Fibroblast of mammary gland (primary cell): ENCODE results near the gene FANCE.

Source experiments
- DNase-seq: peaks from one replicate; pipeline ENCODE4 v3.0.0-alpha.2; 2010; ENCODE audit warnings: low read depth
- H3K4me3 ChIP-seq: 2 replicates; pipeline ENCODE4 v1.5.1; 2011; ENCODE audit warnings: low read depth, mild to moderate bottlenecking, low read length, moderate library complexity; ENCODE audit not compliant: control insufficient read depth
- CTCF ChIP-seq: conservative IDR thresholded peaks from 2 replicates; pipeline ENCODE4 v1.5.1; 2011; ENCODE audit warnings: low read depth, low read length, inconsistent platforms; ENCODE audit not compliant: control insufficient read depth, insufficient read depth

The FANCE gene

DNA sequence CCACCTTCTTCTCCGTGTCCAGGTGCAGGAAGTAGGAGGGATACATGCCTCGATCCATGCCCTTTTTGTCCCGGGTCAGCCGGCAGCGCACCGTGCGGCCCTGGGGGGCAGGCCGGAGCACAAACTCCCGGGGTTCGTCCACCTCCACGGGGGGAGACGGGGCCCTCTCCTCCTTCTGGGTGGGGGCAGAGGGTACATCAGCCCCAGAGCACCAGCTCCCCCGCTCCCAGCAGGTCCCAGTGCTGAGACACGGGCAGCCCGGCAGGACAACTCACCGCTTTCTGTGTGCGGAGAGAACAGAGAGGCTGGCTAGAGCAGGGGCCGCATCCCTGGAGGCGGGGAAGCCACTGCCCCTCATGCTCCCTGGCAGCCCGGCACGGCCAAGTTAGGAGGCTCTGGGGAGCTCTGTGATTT lies 53.9 kb downstream of the FANCE start:
- DNase-seq: no peak
- no peak overlapping the region for H3K4me3 ChIP-seq
- TF ChIP-seq CTCF: no peak

DNA sequence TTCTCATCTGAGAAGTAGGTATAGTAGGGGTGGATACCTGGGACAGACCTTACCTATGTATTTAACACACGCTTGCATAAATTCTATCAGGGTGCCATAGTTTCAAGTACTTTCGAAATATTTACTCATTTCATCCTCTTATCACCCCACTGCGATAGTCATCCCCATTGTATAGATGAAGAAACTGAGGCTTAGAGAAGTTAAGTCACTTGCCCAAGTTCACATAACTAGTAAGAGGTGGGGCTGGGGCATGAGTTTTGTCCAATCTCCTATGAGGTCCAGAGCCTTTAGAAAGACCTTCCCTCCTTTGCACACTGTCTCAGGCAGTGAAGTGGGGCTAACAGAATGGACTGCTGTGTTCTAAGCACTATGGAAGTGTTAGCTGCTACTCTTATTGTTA lies 54.4 kb downstream of the FANCE start:
- H3K4me3 ChIP-seq: no peak overlapping the region
- DNase-seq: no peak
- no peak for TF ChIP-seq CTCF

- H3K4me3 ChIP-seq: no peak overlapping the region
- no peak for TF ChIP-seq CTCF
- no peak for DNase-seq
Observed at GRCh38 chr6:35507221-35507620, 55.1 kb downstream of the FANCE start.

GRCh38 chr6:35508027-35508426 lies 55.9 kb downstream of the FANCE start:
- DNase-seq: no peak
- no peak for TF ChIP-seq CTCF
- H3K4me3 ChIP-seq: no peak overlapping the region

- H3K4me3 ChIP-seq: no peak overlapping the region
Observed at GRCh38 chr6:35508542-35508941, 56.4 kb downstream of the FANCE start.

GRCh38 chr6:35510916-35511561 lies 58.9 kb downstream of the FANCE start:
- no peak for DNase-seq
- no peak overlapping the region for H3K4me3 ChIP-seq
- no peak for TF ChIP-seq CTCF

More at GRCh38 chr6:35508542-35508941, 56.4 kb downstream of the FANCE start:
- DNase-seq: no peak
- no peak for TF ChIP-seq CTCF

- H3K4me3 ChIP-seq: no peak overlapping the region
- DNase-seq: no peak
- TF ChIP-seq CTCF: no peak
Observed at GRCh38 chr6:35511562-35511941, 59.4 kb downstream of the FANCE start.
